Sigmoid colon (tissue), 7 donors: ENCODE measurements around the gene MCTP1. TPM values are rescaled to one million over a fixed set of nuclear protein-coding genes. Genes with fewer than 3 reads are reported as not detected.
A peak's percentile ranks its signal among the peaks of the same experiment; 100 is the strongest.

ENCODE experiments used
- DNase-seq: peaks from one replicate; pipeline ENCODE4 v3.0.0-alpha.2; 2019
- H3K27ac ChIP-seq, 4 donors: fragments of 200-600 bp; sonication (generic); one replicate each; pipeline ENCODE4 v1.5.1; 2016 to 2019; ENCODE audit warnings: mild to moderate bottlenecking in 1 of 4
- H3K27me3 ChIP-seq, 3 donors: fragments of 200-600 bp; sonication (generic); one replicate each; pipeline ENCODE4 v1.5.1; 2019; ENCODE audit warnings: mild to moderate bottlenecking in 1 of 3
- H3K36me3 ChIP-seq, 4 donors: fragments of 200-600 bp; sonication (generic); one replicate each; pipeline ENCODE4 v1.5.1; 2016 to 2019
- H3K4me1 ChIP-seq, 4 donors: fragments of 200-600 bp; sonication (generic); one replicate each; pipeline ENCODE4 v1.5.1; 2017 to 2019
- H3K4me3 ChIP-seq, 4 donors: fragments of 200-600 bp; sonication (generic); one replicate each; pipeline ENCODE4 v1.5.1; 2017 to 2019; ENCODE audit warnings: mild to moderate bottlenecking in 2 of 4, moderate library complexity in 1 of 4
- H3K9me3 ChIP-seq, 4 donors: fragments of 200-600 bp in 3 of 4; sonication (generic) in 3 of 4; one replicate each; pipeline versions ENCODE4 v1.5.1 to v1.6.1; 2013 to 2019
- EP300 ChIP-seq, 4 donors: sonication (generic); formaldehyde crosslinking; IDR thresholded peaks; one replicate each; pipeline ENCODE4 v1.6.1; 2017; ENCODE audit warnings: antibody characterized with exemption in 4 of 4
- POLR2A ChIP-seq, 2 donors: fragments of 450-650 bp; IDR thresholded peaks; one replicate each; pipeline ENCODE4 v1.6.1; 2016; ENCODE audit warnings: antibody characterized with exemption in 2 of 2, mild to moderate bottlenecking in 2 of 2, moderate library complexity in 2 of 2
- POLR2AphosphoS5 ChIP-seq, 4 donors: sonication (generic); formaldehyde crosslinking; IDR thresholded peaks; one replicate each; pipeline ENCODE4 v1.6.1; 2017; ENCODE audit warnings: antibody characterized with exemption in 4 of 4
- WGBS, 2 donors: extraction: QIAGEN DNeasy Blood & Tissue Kit; methylation state at CpG; one replicate each; pipeline ENCODE4 v1.1.7; 2013; 5-methylcytosine and 5-hydroxymethylcytosine counted together
- intact Hi-C: fragments of 100-400 bp; cut with DNase I; formaldehyde crosslinking; loops from one replicate; pipeline ENCODE4 v1.15.1; 2023
- polyA plus RNA-seq, 3 donors: library from polyadenylated mRNA; stranded (reverse); fragments of 200-250 nt; gene quantifications; one replicate each; pipeline ENCODE4 v1.2.3, GENCODE V29; 2013
- total RNA-seq, 4 donors: library from RNA; depleted of rRNA; stranded (reverse); fragments of >200 nt; gene quantifications; one replicate each; pipeline ENCODE4 v1.1.0, GENCODE V29; 2016
- TF ChIP-seq, protein P1 (sequence below), 4 experiments: fragments of 450-650 bp in 3 of 4; fragments of 200-600 bp in 1 of 4; IDR thresholded peaks; one replicate each; pipeline ENCODE4 v1.5.1; 2016 to 2019; ENCODE audit warnings: antibody characterized with exemption in 4 of 4, mild to moderate bottlenecking in 3 of 4, moderate library complexity in 2 of 4
- donor health status: healthy with polysubstance abuse.
- donor health status: Bipolar disorder and iron deficiency.
- donor health status: healthy.

Gene MCTP1
- total and polyA plus RNA-seq, 7 donors = 2.1 to 20.5 (median 12.5) TPM

DNA sequence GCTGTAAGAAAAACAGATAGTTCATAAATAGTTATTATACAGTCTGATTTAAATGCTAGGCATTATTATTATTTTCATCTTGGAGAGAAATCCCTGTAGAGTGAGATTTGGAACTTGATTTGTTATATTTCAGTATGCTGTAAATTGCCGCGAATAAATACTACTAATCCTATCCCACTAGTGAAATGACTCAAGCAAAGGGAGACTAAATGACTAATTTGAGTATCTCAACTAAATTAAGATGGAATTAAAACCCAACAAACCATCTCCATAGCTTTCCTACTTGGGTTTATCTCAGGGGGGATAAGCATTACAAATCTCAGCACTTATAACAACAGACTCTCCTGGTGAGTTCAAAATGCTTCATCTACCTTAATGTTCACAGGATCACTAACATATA lies 206.0 kb downstream of the MCTP1 start:
- Histone ChIP-seq H3K27ac (no peak overlapping the region), H3K9me3 (no peaks in the 10 kb centered on the region), H3K36me3 (no peaks in the 10 kb centered on the region), H3K4me3 (no peak overlapping the region), H3K27me3 (no peaks in the 10 kb centered on the region), H3K4me1 (no peaks in the 10 kb centered on the region)
- intact Hi-C loops = no loop called here
- 78 to 84% methylated on average over 2 of the region's 2 CpGs for whole genome bisulfite sequencing, 2 donors
- TF ChIP-seq EP300 (IDR thresholded peaks at IDR 0.05) = no peak
- DNase-seq = no peak

DNA sequence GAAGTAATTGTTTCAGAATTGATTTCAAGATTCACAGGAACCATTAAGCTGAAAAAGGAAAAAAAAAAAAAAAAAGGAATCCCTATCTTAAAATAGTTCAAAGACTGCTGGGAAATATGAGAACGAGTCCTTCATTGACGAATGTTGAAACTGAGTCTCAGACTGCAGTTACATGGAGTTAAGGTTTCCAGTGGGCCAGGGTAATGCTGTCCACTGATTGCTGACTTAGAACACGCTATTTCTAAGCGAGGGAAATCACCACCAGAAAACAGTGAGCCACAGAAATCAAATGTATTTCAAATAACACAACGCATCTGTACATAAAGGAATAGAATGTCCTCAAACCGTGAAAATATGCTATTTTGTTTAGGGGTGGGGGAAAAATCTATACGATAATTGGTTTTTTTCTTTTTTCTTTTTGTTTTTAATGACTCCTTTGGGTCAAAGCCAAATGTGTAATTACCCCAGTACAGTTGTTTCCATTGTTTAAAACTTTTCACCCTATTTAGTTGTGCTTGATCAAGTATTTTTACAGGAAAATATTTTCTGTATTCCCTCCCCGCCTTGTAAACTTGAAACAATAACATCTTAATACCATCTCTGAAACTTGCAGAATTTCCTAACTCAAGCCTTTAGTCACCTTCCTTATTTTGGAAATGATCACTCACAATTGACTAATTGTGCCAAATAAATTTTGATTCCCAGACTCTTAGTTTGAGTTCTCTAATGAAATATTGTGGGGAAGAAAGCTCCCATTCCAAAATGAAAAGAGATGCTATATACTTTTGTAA lies 208.3 kb downstream of the MCTP1 start:
- Histone ChIP-seq H3K27ac (peak overlapping the region in 1 of 4 donors; percentile 23), H3K9me3 (no peaks in the 10 kb centered on the region), H3K27me3 (no peaks in the 10 kb centered on the region), H3K36me3 (no peaks in the 10 kb centered on the region), H3K4me3 (no peak overlapping the region), H3K4me1 (no peaks in the 10 kb centered on the region)
- DNase-seq = no peak
- 75 to 80% methylated on average over 8 of the region's 8 CpGs for WGBS, 2 donors
- TF ChIP-seq POLR2A (IDR thresholded peaks at IDR 0.05) = no peak
- no peak for TF ChIP-seq POLR2AphosphoS5 (IDR thresholded peaks at IDR 0.05)
- TF ChIP-seq EP300 (IDR thresholded peaks at IDR 0.05) = no peak
- TF ChIP-seq, protein P1, sequence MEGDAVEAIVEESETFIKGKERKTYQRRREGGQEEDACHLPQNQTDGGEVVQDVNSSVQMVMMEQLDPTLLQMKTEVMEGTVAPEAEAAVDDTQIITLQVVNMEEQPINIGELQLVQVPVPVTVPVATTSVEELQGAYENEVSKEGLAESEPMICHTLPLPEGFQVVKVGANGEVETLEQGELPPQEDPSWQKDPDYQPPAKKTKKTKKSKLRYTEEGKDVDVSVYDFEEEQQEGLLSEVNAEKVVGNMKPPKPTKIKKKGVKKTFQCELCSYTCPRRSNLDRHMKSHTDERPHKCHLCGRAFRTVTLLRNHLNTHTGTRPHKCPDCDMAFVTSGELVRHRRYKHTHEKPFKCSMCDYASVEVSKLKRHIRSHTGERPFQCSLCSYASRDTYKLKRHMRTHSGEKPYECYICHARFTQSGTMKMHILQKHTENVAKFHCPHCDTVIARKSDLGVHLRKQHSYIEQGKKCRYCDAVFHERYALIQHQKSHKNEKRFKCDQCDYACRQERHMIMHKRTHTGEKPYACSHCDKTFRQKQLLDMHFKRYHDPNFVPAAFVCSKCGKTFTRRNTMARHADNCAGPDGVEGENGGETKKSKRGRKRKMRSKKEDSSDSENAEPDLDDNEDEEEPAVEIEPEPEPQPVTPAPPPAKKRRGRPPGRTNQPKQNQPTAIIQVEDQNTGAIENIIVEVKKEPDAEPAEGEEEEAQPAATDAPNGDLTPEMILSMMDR (IDR thresholded peaks at IDR 0.05) = no peak
- intact Hi-C loops = no loop called here

DNA sequence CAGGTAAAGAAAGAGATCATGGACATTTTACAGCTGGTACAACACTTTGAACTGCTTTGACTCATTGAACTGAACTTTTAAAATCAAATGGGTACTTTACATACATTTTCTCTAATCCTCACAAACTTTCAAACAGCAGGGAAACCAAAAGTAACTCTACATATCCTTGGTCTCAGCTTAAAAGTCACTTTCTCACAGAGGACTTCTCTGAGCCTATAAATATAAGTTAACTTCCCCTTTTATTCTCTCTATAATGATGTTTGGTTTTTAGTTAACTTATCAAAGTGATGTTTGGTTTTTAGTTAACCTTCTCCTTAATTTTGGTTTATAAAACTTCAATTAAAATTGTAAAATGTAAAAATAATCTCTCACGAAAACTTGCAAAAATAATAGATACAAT lies 209.8 kb downstream of the MCTP1 start:
- no peaks in the 10 kb centered on the region for H3K4me1 ChIP-seq
- no peak overlapping the region for H3K27ac ChIP-seq
- no peaks in the 10 kb centered on the region for H3K36me3 ChIP-seq
- H3K27me3 ChIP-seq = no peaks in the 10 kb centered on the region
- no peaks in the 10 kb centered on the region for H3K9me3 ChIP-seq
- intact Hi-C loops = no loop called here
- 62 to 87% methylated on average over 1 of the region's 1 CpG for WGBS, 2 donors
- no peak overlapping the region for H3K4me3 ChIP-seq
- DNase-seq = no peak
- TF ChIP-seq EP300 (IDR thresholded peaks at IDR 0.05) = no peak
- no peak for TF ChIP-seq POLR2AphosphoS5 (IDR thresholded peaks at IDR 0.05)
- no peak for TF ChIP-seq POLR2A (IDR thresholded peaks at IDR 0.05)
- TF ChIP-seq, protein P1 (IDR thresholded peaks at IDR 0.05) = no peak

DNA sequence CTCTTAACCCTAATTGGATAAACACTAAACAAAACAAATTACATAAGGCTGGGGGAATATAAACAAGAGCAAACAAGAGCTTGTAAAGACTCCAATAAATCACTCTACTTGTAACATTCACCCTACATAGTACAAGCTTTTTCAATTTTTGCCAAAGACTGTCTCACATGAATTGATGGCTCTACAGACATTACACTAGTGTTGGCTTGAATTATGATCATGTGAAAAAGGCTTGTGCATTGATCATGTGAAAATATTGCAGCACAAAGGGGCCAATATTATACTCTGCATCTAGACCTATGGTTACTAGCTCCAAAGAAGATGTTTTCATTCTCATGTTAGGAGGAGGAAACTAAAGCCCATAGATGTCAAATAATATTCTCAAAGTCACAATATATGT lies 212.6 kb downstream of the MCTP1 start:
- intact Hi-C loops = no loop called here
- H3K27ac ChIP-seq = no peak overlapping the region
- H3K36me3 ChIP-seq = no peaks in the 10 kb centered on the region
- H3K4me1 ChIP-seq = no peaks in the 10 kb centered on the region
- no peaks in the 10 kb centered on the region for H3K9me3 ChIP-seq
- H3K27me3 ChIP-seq = no peaks in the 10 kb centered on the region
- H3K4me3 ChIP-seq = no peak overlapping the region
- TF ChIP-seq EP300 (IDR thresholded peaks at IDR 0.05) (no peak), POLR2A (IDR thresholded peaks at IDR 0.05) (no peak), POLR2AphosphoS5 (IDR thresholded peaks at IDR 0.05) (no peak)
- TF ChIP-seq, protein P1 (IDR thresholded peaks at IDR 0.05) = no peak
- no peak for DNase-seq

DNA sequence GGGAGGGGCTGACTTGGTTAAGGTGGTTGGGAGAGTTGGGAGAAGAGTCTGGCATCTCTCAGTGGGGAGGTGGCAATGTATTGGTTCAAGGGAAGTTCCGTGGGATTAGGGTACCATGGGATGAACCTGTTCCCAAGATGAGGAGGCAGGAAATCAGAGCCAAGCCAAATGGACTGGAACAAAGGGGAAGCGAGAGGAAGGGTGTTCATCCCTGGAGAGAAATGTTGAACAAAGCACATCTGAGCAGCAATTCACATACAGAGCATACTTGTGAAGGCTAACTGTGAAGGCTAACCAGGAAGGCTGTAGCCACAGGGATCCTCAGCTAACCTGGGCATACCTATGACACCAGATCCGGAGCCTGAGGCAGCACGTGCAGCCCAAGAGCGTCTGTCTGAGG lies 214.0 kb downstream of the MCTP1 start:
- Histone ChIP-seq H3K9me3 (no peaks in the 10 kb centered on the region), H3K4me3 (no peak overlapping the region), H3K4me1 (no peaks in the 10 kb centered on the region), H3K36me3 (no peaks in the 10 kb centered on the region), H3K27me3 (no peaks in the 10 kb centered on the region), H3K27ac (no peak overlapping the region)
- TF ChIP-seq, protein P1 (IDR thresholded peaks at IDR 0.05) = no peak
- no peak for TF ChIP-seq POLR2A (IDR thresholded peaks at IDR 0.05)
- no peak for TF ChIP-seq POLR2AphosphoS5 (IDR thresholded peaks at IDR 0.05)
- TF ChIP-seq EP300 (IDR thresholded peaks at IDR 0.05) = no peak
- intact Hi-C loops = no loop called here
- no peak for DNase-seq
- WGBS, 2 donors = 86 to 93% methylated on average over 5 of the region's 5 CpGs
